ENCODE measurements around the gene AXIN2. TPM values are rescaled to one million over a fixed set of nuclear protein-coding genes. Genes with fewer than 3 reads are reported as not detected.
A peak's percentile ranks its signal among the peaks of the same experiment; 100 is the strongest.

The AXIN2 gene
- total RNA-seq, 1 donor from 2014 or later = 53.4 TPM

- TF ChIP-seq, protein P1, sequence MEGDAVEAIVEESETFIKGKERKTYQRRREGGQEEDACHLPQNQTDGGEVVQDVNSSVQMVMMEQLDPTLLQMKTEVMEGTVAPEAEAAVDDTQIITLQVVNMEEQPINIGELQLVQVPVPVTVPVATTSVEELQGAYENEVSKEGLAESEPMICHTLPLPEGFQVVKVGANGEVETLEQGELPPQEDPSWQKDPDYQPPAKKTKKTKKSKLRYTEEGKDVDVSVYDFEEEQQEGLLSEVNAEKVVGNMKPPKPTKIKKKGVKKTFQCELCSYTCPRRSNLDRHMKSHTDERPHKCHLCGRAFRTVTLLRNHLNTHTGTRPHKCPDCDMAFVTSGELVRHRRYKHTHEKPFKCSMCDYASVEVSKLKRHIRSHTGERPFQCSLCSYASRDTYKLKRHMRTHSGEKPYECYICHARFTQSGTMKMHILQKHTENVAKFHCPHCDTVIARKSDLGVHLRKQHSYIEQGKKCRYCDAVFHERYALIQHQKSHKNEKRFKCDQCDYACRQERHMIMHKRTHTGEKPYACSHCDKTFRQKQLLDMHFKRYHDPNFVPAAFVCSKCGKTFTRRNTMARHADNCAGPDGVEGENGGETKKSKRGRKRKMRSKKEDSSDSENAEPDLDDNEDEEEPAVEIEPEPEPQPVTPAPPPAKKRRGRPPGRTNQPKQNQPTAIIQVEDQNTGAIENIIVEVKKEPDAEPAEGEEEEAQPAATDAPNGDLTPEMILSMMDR (IDR thresholded peaks at IDR 0.05) = no peak
- Histone ChIP-seq H3K27me3 (ENCODE audit: low read depth) (peaks cover 3% of the 10 kb centered on the region), H3K36me3 (no peaks in the 10 kb centered on the region), H3K4me3 (no peak overlapping the region), H3K9me3 (no peaks in the 10 kb centered on the region), H3K27ac (no peak overlapping the region), H3K4me1 (peaks cover 14% of the 10 kb centered on the region)
- ATAC-seq (peak; percentile 21 to 43), DNase-seq (peak; percentile 61)
- intact Hi-C loops (cut with DNase I) = loop anchor here (5.0 to 10.0 kb wide), 2 partner anchors 265 to 602 kb away; no protein-coding TSS in a partner anchor
Observed at GRCh38 chr17:65559804-65560627, 1.4 kb downstream of the AXIN2 start.

GRCh38 chr17:65559461-65559803 lies 2.0 kb downstream of the AXIN2 start:
- intact Hi-C loops (cut with DNase I) = loop anchor here (10.0 kb wide), 1 partner anchor 265 kb away; no protein-coding TSS in a partner anchor
- no peak for ATAC-seq
- Histone ChIP-seq H3K4me1 (peaks cover 14% of the 10 kb centered on the region), H3K27ac (no peak overlapping the region), H3K9me3 (no peaks in the 10 kb centered on the region), H3K36me3 (no peaks in the 10 kb centered on the region), H3K4me3 (no peak overlapping the region), H3K27me3 (ENCODE audit: low read depth) (peaks cover 3% of the 10 kb centered on the region)
- TF ChIP-seq, protein P1 (IDR thresholded peaks at IDR 0.05) = no peak
- DNase-seq = no peak

DNA sequence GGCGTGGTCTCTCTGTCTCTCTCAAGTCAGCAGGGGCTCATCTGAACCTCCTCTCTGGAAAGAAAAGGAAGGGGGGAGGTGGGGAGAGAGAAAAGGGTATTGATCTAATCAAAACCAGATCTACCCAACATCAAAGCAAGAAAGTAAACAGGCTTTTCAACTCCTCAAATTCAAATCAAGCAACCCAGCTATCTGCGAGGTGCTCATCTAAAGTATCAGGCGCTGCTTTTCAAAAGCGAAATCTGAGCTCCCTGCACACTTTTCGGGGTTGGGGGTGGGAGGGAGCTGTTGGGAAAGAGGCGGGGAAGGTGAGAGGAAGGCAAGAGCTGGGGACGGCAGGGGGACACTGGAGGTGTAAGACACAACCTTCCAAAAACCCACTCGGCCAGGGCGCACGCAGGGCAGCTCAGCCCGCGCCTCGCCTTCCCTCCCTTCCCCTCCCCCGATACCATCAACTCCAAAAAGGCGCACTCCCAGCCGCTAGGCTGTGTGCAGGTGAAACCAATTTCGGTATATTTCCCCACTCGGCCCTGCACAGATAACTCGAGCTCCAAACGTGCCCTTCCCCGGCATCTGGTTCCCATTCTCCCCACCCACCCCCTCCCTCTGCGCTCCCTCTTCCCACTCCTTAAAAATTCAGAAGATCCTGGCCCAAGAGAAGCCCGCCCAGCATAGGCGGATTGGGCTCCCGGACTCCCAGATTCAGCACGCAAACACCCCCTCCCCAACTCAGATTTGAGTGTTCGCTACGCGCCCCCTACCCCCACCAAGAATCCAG lies 2.6 kb downstream of the AXIN2 start:
- ATAC-seq (no peak), DNase-seq (no peak)
- intact Hi-C loops (cut with DNase I) = loop anchor here (10.0 kb wide), 1 partner anchor 264 kb away; no protein-coding TSS in a partner anchor
- TF ChIP-seq, protein P1 (IDR thresholded peaks at IDR 0.05) = no peak
- H3K36me3 ChIP-seq = no peaks in the 10 kb centered on the region
- no peak overlapping the region for H3K4me3 ChIP-seq
- H3K27ac ChIP-seq = no peak overlapping the region
- no peaks in the 10 kb centered on the region for H3K9me3 ChIP-seq
- H3K4me1 ChIP-seq = peaks cover 14% of the 10 kb centered on the region
- peaks cover 3% of the 10 kb centered on the region for H3K27me3 ChIP-seq (ENCODE audit: low read depth)

GRCh38 chr17:65558311-65558682 lies 3.2 kb downstream of the AXIN2 start:
- Histone ChIP-seq H3K36me3 (no peaks in the 10 kb centered on the region), H3K9me3 (no peaks in the 10 kb centered on the region), H3K27ac (no peak overlapping the region), H3K4me1 (peaks cover 14% of the 10 kb centered on the region), H3K27me3 (ENCODE audit: low read depth) (peaks cover 3% of the 10 kb centered on the region), H3K4me3 (no peak overlapping the region)
- TF ChIP-seq, protein P1 (IDR thresholded peaks at IDR 0.05) = no peak
- ATAC-seq = no peak
- DNase-seq = no peak
- intact Hi-C loops (cut with DNase I) = loop anchor here (10.0 kb wide), 1 partner anchor 263 kb away; no protein-coding TSS in a partner anchor

GRCh38 chr17:65557349-65558310 lies 3.8 kb downstream of the AXIN2 start:
- no peaks in the 10 kb centered on the region for H3K9me3 ChIP-seq
- TF ChIP-seq, protein P1 (IDR thresholded peaks at IDR 0.05) = no peak
- peaks cover under 1% of the 10 kb centered on the region for H3K36me3 ChIP-seq
- ATAC-seq (peak in 1 of 2 donors; percentile 33), DNase-seq (no peak)
- no peak overlapping the region for H3K4me3 ChIP-seq
- no peak overlapping the region for H3K27ac ChIP-seq
- H3K27me3 ChIP-seq (ENCODE audit: low read depth) = peaks cover 3% of the 10 kb centered on the region
- H3K4me1 ChIP-seq = peaks cover 14% of the 10 kb centered on the region
- intact Hi-C loops (cut with DNase I) = loop anchor here (10.0 kb wide), 1 partner anchor 263 kb away; no protein-coding TSS in a partner anchor

Measured in lower lobe of right lung (tissue), 2 donors.